PC-9 (cell line): Measurements from ENCODE around the gene TMEM45B.

Experiments
- EZH2 ChIP-seq: fragments of 200-600 bp; sonication (generic); IDR thresholded peaks from 2 replicates; pipeline ENCODE4 v1.8.0; 2017; ENCODE audit warnings: antibody characterized with exemption, low read depth
- TF ChIP-seq, protein P1 (sequence below): fragments of 200-600 bp; sonication (generic); conservative IDR thresholded peaks from 2 replicates; pipeline ENCODE4 v1.6.1; 2017; ENCODE audit warnings: mixed run types, antibody characterized with exemption, mild to moderate bottlenecking, moderate library complexity

DNA sequence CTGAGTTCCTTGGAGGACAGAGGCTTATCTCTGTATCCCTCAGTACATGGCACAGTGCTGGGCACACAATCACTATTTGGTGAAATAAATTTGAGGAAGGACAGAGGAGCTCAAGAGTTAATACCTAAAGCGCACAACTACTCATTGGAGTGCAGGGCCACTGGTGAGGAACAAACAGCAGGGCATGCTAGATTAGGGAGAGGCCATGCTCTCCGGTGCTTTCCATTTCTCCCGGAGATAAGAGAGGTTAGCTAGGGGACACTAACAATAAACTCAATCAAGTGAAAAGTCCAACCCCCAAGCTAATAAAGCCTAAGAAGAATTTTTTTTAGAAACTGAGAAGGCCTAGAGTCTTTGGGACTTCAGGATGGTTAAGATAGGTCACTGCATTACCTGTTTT is 50.7 kb downstream of the TMEM45B start:
- TF ChIP-seq, protein P1, sequence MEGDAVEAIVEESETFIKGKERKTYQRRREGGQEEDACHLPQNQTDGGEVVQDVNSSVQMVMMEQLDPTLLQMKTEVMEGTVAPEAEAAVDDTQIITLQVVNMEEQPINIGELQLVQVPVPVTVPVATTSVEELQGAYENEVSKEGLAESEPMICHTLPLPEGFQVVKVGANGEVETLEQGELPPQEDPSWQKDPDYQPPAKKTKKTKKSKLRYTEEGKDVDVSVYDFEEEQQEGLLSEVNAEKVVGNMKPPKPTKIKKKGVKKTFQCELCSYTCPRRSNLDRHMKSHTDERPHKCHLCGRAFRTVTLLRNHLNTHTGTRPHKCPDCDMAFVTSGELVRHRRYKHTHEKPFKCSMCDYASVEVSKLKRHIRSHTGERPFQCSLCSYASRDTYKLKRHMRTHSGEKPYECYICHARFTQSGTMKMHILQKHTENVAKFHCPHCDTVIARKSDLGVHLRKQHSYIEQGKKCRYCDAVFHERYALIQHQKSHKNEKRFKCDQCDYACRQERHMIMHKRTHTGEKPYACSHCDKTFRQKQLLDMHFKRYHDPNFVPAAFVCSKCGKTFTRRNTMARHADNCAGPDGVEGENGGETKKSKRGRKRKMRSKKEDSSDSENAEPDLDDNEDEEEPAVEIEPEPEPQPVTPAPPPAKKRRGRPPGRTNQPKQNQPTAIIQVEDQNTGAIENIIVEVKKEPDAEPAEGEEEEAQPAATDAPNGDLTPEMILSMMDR: no peak
- no peak for TF ChIP-seq EZH2
